Neural progenitor cell (in vitro differentiated cells): ENCODE measurements around the gene MAP3K7CL. TPM values are rescaled to one million over a fixed set of nuclear protein-coding genes. Genes with fewer than 3 reads are reported as not detected.

ENCODE experiments used
- DNase-seq: peaks from one replicate; pipeline ENCODE4 v3.0.0-alpha.2; 2016; ENCODE audit warnings: low spot score
- H2AFZ ChIP-seq: fragments of 200-600 bp; sonication (generic); replicated peaks from 2 replicates; pipeline ENCODE4 v1.6.1; 2016; ENCODE audit warnings: antibody characterized with exemption
- H3F3A ChIP-seq: fragments of 200-600 bp; sonication (generic); 2 replicates; pipeline ENCODE4 v1.6.1; 2016; ENCODE audit warnings: antibody characterized with exemption, low read depth
- H3K27ac ChIP-seq: fragments of 200-600 bp; sonication (generic); 2 replicates; pipeline ENCODE4 v1.5.1; 2016; ENCODE audit warnings: mild to moderate bottlenecking
- H3K27me3 ChIP-seq: fragments of 200-600 bp; sonication (generic); 2 replicates; pipeline ENCODE4 v1.6.1; 2016; ENCODE audit warnings: mild to moderate bottlenecking, moderate library complexity
- H3K36me3 ChIP-seq: fragments of 200-600 bp; sonication (generic); 2 replicates; pipeline ENCODE4 v1.5.1; 2016
- H3K4me1 ChIP-seq: fragments of 200-600 bp; sonication (generic); 2 replicates; pipeline ENCODE4 v1.6.1; 2016; ENCODE audit warnings: mixed run types
- H3K4me2 ChIP-seq: fragments of 200-600 bp; sonication (generic); 2 replicates; pipeline ENCODE4 v1.6.1; 2016
- H3K4me3 ChIP-seq: fragments of 200-600 bp; sonication (generic); 2 replicates; pipeline ENCODE4 v1.5.1; 2016
- H3K79me2 ChIP-seq: fragments of 200-600 bp; sonication (generic); 2 replicates; pipeline ENCODE4 v1.6.1; 2016; ENCODE audit warnings: low read depth
- H3K9ac ChIP-seq: fragments of 200-600 bp; sonication (generic); 2 replicates; pipeline ENCODE4 v1.6.1; 2016
- H3K9me3 ChIP-seq: fragments of 200-600 bp; sonication (generic); 2 replicates; pipeline ENCODE4 v1.5.1; 2016; ENCODE audit warnings: low read depth
- H4K20me1 ChIP-seq: fragments of 200-600 bp; sonication (generic); 2 replicates; pipeline ENCODE4 v1.6.1; 2016; ENCODE audit warnings: low read depth
- H3K27ac Mint-ChIP-seq: 3 replicates; pipeline ENCODE4 v1.8.0; 2021; ENCODE audit warnings: mixed read lengths
- H3K27me3 Mint-ChIP-seq: 2 replicates; pipeline ENCODE4 v1.8.0; 2022; ENCODE audit warnings: low read depth, mild to moderate bottlenecking, inconsistent platforms, moderate library complexity, mixed read lengths; ENCODE audit not compliant: insufficient read depth
- H3K36me3 Mint-ChIP-seq: 3 replicates; pipeline ENCODE4 v1.8.0; 2021; ENCODE audit warnings: mixed read lengths
- H3K4me1 Mint-ChIP-seq: 3 replicates; pipeline ENCODE4 v1.8.0; 2021; ENCODE audit warnings: mixed read lengths
- H3K4me3 Mint-ChIP-seq: 3 replicates; pipeline ENCODE4 v1.8.0; 2021; ENCODE audit warnings: mild to moderate bottlenecking, moderate library complexity, mixed read lengths
- H3K9me3 Mint-ChIP-seq: 3 replicates; pipeline ENCODE4 v1.8.0; 2020; ENCODE audit warnings: mixed read lengths
- CTCF ChIP-seq: fragments of 200-600 bp; sonication (generic); IDR thresholded peaks from 2 replicates; pipeline ENCODE4 v1.5.1; 2017; ENCODE audit warnings: antibody characterized with exemption, mild to moderate bottlenecking
- EZH2 ChIP-seq: fragments of 200-600 bp; sonication (generic); IDR thresholded peaks from 2 replicates; pipeline ENCODE4 v1.6.1; 2017; ENCODE audit warnings: antibody characterized with exemption, mild to moderate bottlenecking, moderate library complexity
- EZH2phosphoT487 ChIP-seq: fragments of 200-600 bp; sonication (generic); IDR thresholded peaks from 2 replicates; pipeline ENCODE4 v1.6.1; 2017; ENCODE audit warnings: antibody characterized with exemption
- small RNA-seq: library from RNA; depleted of rRNA; stranded (forward); fragments of <200 nt; gene quantifications from one replicate; pipeline ENCODE3, GENCODE V24; 2015
- total RNA-seq: library from RNA; depleted of rRNA; stranded (reverse); fragments of >200 nt; gene quantifications from 2 replicates; pipeline ENCODE4 v1.2.3, GENCODE V29; 2015; ENCODE audit warnings: low replicate concordance

The MAP3K7CL gene
- total RNA-seq, 1 donor from 2014 or later: not detected

GRCh38 chr21:29219165-29219770 is 88.8 kb downstream of the MAP3K7CL start:
- Histone ChIP-seq H4K20me1 (no peaks in the 10 kb centered on the region), H2AFZ (no peak overlapping the region), H3K79me2 (no peaks in the 10 kb centered on the region), H3K4me1 (no peaks in the 10 kb centered on the region), H3K4me3 (no peak overlapping the region), H3K9ac (no peak overlapping the region), H3K27ac (no peak overlapping the region), H3K4me2 (no peak overlapping the region), H3K9me3 (no peaks in the 10 kb centered on the region), H3K36me3 (no peaks in the 10 kb centered on the region), H3K27me3 (no peaks in the 10 kb centered on the region), H3F3A (no peaks in the 10 kb centered on the region)
- Mint-ChIP-seq H3K27ac (no peak overlapping the region), H3K4me3 (no peak overlapping the region), H3K27me3 (no peaks in the 10 kb centered on the region), H3K36me3 (no peaks in the 10 kb centered on the region), H3K4me1 (no peaks in the 10 kb centered on the region), H3K9me3 (no peaks in the 10 kb centered on the region)
- TF ChIP-seq EZH2 (no peak), CTCF (no peak), EZH2phosphoT487 (no peak)
- no peak for DNase-seq

DNA sequence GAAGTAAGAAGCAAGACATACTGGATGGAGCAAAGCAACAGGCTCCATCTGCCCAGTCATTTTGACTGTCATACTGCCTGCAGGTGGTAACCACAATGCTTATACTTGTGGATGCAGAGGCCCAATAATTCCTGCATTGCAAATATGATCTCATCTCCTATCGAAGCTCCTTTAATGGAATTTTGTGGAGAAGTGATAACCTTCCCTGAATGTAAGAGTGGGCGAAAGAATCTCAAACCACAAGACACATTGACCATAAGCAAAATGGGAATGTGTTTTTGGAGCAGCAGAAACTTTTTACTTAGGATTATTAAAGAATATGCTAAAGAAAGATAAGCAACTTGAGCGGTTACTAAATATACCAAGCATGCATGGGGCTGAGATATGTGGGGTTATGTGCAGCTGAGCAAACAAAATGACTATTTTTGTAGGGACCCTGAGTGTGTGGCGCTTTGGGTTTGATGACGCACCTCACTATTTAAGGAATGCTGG is 90.9 kb downstream of the MAP3K7CL start:
- no peaks in the 10 kb centered on the region for H3K9me3 ChIP-seq
- H3K27ac Mint-ChIP-seq: no peak overlapping the region
- no peak overlapping the region for H3K4me2 ChIP-seq
- TF ChIP-seq EZH2phosphoT487 (no peak), CTCF (no peak), EZH2 (no peak)
- H3K4me3 ChIP-seq: no peak overlapping the region
- H3K4me3 Mint-ChIP-seq: no peak overlapping the region
- DNase-seq: no peak
- no peak overlapping the region for H3K9ac ChIP-seq
- no peaks in the 10 kb centered on the region for H3K36me3 ChIP-seq
- no peaks in the 10 kb centered on the region for H3K36me3 Mint-ChIP-seq
- H3K27ac ChIP-seq: no peak overlapping the region
- H3K4me1 ChIP-seq: no peaks in the 10 kb centered on the region
- no peaks in the 10 kb centered on the region for H4K20me1 ChIP-seq
- H2AFZ ChIP-seq: no peak overlapping the region
- no peaks in the 10 kb centered on the region for H3K4me1 Mint-ChIP-seq
- no peaks in the 10 kb centered on the region for H3K27me3 Mint-ChIP-seq
- H3K9me3 Mint-ChIP-seq: no peaks in the 10 kb centered on the region
- H3F3A ChIP-seq: no peaks in the 10 kb centered on the region
- H3K27me3 ChIP-seq: no peaks in the 10 kb centered on the region
- H3K79me2 ChIP-seq: no peaks in the 10 kb centered on the region

- Histone ChIP-seq H3K4me2 (no peak overlapping the region), H3K4me3 (no peak overlapping the region), H3K36me3 (no peaks in the 10 kb centered on the region), H4K20me1 (no peaks in the 10 kb centered on the region), H3K9ac (no peak overlapping the region), H3K9me3 (no peaks in the 10 kb centered on the region), H3K4me1 (no peaks in the 10 kb centered on the region), H3F3A (no peaks in the 10 kb centered on the region), H2AFZ (no peak overlapping the region), H3K27ac (no peak overlapping the region), H3K27me3 (no peaks in the 10 kb centered on the region), H3K79me2 (no peaks in the 10 kb centered on the region)
- no peaks in the 10 kb centered on the region for H3K27me3 Mint-ChIP-seq
- no peaks in the 10 kb centered on the region for H3K9me3 Mint-ChIP-seq
- no peak for TF ChIP-seq CTCF
- TF ChIP-seq EZH2phosphoT487: no peak
- TF ChIP-seq EZH2: no peak
- no peaks in the 10 kb centered on the region for H3K36me3 Mint-ChIP-seq
- DNase-seq: no peak
- no peak overlapping the region for H3K27ac Mint-ChIP-seq
- H3K4me1 Mint-ChIP-seq: no peaks in the 10 kb centered on the region
- no peak overlapping the region for H3K4me3 Mint-ChIP-seq
These were observed 93.6 kb downstream of the MAP3K7CL start for GRCh38 chr21:29224006-29224405.

Small RNAs within 50 kb of the gene (small RNA-seq; reads per million reads assigned to genes)
- gene RF00012: not detected
- gene RF00019: not detected

Other genes starting within 250 kb of the MAP3K7CL start
- gene LTN1, start 137.8 kb upstream of the MAP3K7CL start, total RNA-seq: 29.4 and 37.3 TPM in 2 replicates
- gene RWDD2B, start 111.3 kb upstream of the MAP3K7CL start, total RNA-seq: 9.6 and 10.2 TPM in 2 replicates
- gene USP16, start 106.0 kb upstream of the MAP3K7CL start, total RNA-seq: 24.7 and 38.5 TPM in 2 replicates
- gene CCT8, start 57.0 kb upstream of the MAP3K7CL start, total RNA-seq: 433 and 642 TPM in 2 replicates
- gene BACH1, start 168.3 kb downstream of the MAP3K7CL start, total RNA-seq: 48.4 and 93.8 TPM in 2 replicates